8988T (cell line): ENCODE measurements around the gene LSR.

Experiments used
- DNase-seq: peaks from one replicate; pipeline ENCODE4 v3.0.0; 2011

The LSR gene, protein sequence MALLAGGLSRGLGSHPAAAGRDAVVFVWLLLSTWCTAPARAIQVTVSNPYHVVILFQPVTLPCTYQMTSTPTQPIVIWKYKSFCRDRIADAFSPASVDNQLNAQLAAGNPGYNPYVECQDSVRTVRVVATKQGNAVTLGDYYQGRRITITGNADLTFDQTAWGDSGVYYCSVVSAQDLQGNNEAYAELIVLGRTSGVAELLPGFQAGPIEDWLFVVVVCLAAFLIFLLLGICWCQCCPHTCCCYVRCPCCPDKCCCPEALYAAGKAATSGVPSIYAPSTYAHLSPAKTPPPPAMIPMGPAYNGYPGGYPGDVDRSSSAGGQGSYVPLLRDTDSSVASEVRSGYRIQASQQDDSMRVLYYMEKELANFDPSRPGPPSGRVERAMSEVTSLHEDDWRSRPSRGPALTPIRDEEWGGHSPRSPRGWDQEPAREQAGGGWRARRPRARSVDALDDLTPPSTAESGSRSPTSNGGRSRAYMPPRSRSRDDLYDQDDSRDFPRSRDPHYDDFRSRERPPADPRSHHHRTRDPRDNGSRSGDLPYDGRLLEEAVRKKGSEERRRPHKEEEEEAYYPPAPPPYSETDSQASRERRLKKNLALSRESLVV

DNA sequence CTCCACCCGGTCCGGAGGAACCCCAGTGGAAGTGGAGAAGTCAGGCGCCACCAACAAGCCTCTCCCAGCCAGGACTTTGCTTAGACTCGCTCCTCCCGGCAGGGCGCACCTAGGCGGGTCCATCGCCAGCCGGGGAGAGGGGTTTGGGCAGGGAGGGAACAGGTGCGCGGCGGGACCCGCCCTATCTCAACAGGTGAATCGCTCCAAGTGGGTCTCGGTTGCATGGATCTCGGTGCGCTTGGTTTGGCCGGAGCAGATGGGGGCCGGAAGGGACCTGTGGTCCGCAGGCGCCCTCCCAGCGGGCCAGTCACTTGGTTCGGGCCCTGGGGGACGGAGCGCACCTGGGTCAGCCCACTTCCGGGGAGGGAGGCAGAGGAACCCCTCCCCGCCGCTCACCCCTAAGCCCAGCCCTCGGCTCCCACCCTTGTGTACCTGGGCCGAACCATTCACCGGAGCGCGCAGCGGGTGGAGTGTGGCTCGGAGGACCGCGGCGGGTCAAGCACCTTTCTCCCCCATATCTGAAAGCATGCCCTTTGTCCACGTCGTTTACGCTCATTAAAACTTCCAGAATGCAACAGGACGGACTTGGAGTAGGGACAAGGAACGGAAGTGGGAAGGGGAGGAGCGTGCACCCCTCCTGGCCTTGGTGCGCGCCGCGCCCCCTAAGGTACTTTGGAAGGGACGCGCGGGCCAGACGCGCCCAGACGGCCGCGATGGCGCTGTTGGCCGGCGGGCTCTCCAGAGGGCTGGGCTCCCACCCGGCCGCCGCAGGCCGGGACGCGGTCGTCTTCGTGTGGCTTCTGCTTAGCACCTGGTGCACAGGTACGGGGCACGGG is at the start of gene LSR:
Gene LSR (plus strand): TSS at position 693 of the 836 bp plus-strand sequence. CDS start 21 bp downstream, at position 714.
- peak; percentile 96 for DNase-seq

GRCh38 chr19:35199481-35199880 is 49.3 kb upstream of the LSR start:
- no peak for DNase-seq

DNA sequence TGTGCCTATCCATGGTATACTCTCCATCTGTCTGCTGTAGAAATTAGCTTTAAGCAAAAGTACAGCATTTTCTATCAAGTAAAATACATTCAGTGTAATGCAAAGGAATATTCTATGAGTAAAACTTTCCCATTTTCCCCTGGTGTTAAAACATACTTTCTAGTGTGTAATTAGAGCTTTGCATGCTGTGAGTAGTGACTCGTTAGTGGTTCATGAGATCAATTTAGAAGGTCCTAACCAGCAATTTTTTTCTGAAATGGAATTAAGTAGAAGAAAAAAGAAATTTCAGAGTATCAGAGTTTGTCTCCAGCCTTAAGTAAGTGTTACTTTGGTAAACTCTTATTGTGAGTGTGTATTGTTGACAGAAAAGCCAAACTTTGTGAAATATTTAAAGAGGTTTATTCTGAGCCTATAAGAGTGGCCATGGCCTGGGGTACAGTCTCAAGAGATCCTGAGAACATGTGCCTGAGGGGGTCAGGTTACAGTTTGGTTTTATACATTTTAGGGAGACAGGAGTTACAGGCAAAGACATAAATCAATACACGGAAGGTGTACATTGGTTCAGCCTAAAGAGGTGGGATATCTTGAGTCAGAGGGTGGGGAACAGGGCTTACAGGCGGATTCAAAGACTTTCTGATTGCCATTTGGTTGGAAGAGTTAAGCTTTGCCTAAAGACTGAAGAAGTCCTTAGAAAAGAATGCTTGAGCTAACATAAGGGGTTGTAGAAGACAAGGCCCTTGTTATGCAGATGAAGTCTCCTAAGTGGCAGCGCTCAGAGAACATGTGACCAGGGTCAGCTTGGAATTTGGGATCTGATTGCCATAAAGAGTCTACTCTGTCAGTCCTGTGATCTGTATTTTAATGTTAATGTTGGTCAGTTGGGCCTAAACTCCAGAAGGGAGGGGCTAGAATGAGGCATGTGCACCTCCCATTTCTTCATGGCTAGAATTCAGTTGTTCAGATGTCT is 45.8 kb upstream of the LSR start:
- DNase-seq: no peak

- no peak for DNase-seq
Measured at GRCh38 chr19:35204799-35205732, 43.7 kb upstream of the LSR start.

- DNase-seq: no peak
Measured at GRCh38 chr19:35205733-35206323, 43.0 kb upstream of the LSR start.

GRCh38 chr19:35206379-35206778 is 42.4 kb upstream of the LSR start:
- DNase-seq: no peak

DNA sequence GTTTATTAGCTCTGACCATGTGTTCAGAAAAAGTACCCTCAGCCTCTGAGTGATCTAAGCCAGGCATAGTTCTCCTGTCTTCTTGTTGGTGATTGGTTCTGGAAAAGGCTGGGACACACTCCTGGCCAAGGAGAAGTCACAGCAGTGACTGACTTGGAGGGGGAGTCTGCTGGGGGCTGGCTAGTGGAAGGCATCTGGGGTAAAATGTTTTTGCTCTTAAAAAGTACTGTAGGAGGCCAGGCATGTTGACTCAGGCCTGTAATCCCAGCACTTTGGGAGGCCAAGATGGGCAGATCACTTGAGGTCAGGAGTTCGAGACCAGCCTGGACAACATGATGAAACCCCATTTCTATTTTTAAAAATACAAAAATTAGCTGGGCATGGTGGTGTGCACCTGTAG is 41.9 kb upstream of the LSR start:
- no peak for DNase-seq

DNA sequence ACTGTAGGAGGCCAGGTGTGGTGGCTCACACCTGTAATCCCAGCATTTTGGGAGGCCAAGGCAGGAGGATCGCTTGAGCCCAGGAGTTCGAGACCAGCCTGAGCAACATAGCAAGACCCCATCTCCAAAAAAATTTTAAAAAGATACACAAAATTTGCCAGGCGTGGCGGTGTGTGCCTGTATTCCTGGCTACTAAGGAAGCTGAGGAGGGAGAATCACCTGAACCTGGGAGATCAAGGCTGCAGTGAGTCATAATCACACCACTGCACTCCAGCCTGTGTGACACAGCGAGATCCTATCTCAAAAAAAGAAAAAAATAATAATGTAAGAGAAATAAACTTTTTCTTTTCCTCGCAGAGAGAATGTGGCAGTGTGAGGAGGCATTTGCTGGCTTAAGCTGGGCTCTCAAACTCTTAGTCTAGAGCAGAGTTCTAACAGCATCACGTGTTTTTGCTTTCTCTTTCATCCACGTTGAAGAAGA is 41.4 kb upstream of the LSR start:
- DNase-seq: no peak

DNA sequence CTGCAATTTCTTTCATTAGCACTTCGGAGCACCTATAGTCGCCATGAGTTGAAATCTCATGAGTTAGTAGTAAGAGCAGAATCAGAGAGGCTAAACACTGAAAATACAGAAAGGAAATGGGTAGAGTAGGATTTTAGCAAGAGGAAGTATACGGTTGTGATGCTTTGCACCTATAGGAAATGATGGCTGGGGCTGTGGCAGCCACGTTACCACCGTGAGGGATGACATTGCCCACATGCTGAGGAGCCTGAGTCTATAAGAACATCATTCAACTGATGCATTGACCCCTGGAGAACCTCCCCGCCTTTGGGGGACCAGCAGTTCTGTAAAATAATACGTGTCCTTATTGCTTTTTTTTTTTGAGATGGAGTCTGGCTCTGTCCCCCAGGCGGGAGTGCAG is 40.7 kb upstream of the LSR start:
- DNase-seq: no peak

GRCh38 chr19:35209646-35210045 is 39.2 kb upstream of the LSR start:
- no peak for DNase-seq

DNA sequence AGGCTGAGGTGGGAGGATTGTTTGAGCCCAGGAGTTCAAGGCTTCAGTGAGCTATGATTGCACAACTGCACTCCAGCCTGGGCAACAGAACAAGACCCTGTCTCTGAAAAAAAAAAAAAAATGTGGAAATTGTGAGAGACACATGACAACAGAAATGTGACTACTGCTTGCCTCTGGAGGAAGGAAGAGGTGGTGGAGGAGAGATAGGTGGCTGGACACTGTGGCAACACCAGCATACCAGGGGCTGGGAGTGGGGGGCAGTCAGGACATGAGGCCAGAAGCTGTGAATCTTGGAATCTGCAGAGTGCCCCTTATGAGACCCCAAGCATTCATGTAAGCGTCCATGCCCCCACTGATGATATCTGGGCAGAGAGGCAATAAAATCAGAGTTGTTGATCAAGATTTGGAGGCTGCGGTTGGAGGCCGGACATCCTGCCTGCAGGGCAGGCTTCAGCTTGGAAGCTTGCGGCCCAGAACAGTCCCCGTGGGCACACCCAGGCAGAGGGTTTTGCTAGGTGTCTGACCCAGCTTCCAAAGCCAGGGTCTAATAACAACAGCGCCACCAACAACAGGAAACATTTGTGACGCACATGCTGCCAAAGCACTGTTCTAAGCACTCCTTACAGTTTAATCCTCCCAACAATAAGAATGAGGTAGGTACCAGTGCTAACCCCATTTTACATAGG is 37.1 kb upstream of the LSR start:
- DNase-seq: no peak

DNA sequence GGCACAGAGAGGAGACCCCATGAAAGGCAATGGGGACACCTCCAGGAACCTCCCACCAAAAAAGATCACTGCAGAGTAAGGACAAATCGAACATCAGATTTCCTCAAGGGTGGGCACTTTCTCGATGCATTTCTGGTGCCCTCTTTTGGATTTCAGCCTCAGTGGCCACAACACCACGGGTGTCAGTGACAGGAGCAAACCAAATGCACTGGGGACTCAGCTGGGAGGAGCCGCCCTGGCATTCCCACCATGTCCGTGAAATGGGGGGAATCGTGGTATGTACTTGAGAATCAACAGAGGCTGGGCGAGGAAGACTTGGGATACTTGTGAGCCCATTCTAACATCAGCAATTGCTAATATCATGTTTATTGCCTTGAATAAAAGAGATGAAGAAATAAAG is 36.6 kb upstream of the LSR start:
- no peak for DNase-seq

DNA sequence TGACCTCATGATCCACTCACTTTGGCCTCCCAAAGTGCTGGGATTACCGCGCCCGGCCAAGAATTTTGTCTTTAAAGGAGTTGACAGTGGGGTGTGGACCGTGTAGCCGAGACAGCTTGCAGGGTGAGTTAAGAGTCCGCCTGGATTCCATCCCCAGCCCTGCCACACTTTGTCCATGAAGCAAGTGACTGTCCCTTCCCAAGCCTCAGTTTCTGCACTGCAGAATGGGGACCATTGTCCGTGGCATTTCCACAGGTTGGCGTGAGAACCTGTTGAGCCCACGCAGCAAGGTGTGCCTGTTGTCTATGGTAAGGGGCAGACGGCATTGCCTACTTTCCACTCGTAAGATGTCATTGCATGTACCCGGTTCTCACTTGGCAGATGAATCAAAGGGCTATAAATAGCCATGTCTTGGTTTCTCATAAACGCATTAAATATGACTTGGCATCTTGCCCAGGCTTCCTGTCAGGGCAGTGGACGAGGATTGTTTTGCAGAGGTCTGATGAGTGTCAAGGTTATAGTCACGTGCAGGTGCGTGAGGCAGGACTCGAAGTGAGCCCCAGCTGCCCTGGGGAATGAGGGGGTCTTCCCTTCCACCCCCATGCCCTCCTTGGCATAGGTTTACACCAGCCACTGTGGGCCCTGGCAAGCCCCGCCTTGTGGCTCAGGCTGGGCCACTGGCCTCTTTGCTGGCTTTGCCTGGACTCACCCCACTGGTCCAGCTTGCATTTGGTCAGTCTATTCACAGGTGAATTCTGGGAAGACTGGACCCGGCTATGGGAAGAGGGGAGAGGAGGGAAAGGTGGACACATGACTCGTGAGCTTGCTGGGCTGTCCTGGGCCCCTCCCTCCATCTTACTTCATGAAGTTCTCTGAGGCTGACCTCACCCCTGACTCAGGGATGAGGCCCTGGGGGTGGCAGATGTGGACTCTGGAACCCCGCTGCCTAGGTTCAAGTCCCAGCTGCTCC is 34.9 kb upstream of the LSR start:
- no peak for DNase-seq

GRCh38 chr19:35214766-35215422 is 33.9 kb upstream of the LSR start:
- no peak for DNase-seq

GRCh38 chr19:35216016-35216832 is 32.6 kb upstream of the LSR start:
- DNase-seq: no peak

GRCh38 chr19:35216833-35217648 is 31.8 kb upstream of the LSR start:
- DNase-seq: no peak

DNA sequence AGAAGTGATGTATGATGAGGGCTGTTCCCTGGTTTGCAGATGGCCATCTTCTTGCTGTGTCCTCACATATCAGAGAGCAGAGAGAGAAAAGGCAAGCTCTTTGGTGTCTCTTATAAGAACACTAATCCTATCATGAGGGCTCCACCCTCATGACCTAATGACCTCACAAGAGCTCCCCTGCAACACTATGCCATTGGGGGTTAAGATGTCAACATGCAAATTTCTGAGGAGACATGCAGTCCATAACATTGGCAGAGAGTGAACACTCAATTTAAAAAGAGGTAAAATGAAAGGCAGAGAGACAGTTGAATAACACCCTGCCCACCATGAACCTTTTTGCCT is 31.2 kb upstream of the LSR start:
- no peak for DNase-seq
